ENCODE results near the gene CASKIN1.
A peak's percentile ranks its signal among the peaks of the same experiment; 100 is the strongest.

DNA sequence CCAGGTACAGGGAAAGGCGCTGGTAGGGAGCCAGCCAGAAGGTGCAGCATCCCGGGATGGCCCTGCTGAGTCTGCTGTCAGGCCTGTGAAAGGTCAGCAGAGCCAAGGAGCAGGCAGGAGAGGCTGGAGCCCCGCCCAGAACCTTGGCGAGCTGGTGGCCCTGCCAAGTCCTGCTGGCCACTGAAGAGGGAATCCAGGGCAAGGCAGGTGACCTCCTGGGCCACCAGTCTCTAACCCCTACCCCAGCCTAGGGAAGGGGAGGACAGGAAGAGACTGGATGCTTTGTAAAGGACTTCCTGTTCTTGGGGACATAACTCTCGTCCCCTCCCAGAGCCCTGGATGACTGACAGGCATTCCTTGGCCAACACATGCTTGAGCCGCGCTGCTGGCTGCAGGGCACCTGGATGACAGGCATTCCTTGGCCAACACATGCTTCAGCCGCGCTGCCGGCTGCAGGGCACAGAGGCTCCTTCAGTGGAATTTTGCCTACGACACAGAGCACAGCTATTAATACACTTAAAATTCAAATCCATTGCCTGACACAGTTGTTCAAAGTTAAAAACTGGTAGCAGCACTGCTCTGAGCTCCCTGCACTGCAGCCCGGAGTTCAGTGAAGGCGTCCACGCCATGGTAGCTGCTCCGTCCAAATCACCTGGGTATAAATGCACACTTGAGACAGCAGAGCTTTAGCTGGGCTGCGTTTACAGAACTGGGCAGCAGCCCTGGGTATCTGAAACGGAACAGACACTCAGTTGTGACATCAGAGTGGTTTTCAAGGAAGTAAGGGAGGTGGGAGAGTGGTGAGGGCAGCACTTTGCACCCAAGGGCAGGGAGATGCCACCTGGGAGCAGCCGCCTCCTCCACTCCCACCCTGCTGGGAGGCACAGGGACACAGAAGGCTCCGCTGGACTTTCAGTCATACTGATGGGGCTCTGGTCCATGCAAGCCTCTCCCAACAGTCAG, 16.2 kb upstream of the CASKIN1 start:
- TF ChIP-seq, protein P1, sequence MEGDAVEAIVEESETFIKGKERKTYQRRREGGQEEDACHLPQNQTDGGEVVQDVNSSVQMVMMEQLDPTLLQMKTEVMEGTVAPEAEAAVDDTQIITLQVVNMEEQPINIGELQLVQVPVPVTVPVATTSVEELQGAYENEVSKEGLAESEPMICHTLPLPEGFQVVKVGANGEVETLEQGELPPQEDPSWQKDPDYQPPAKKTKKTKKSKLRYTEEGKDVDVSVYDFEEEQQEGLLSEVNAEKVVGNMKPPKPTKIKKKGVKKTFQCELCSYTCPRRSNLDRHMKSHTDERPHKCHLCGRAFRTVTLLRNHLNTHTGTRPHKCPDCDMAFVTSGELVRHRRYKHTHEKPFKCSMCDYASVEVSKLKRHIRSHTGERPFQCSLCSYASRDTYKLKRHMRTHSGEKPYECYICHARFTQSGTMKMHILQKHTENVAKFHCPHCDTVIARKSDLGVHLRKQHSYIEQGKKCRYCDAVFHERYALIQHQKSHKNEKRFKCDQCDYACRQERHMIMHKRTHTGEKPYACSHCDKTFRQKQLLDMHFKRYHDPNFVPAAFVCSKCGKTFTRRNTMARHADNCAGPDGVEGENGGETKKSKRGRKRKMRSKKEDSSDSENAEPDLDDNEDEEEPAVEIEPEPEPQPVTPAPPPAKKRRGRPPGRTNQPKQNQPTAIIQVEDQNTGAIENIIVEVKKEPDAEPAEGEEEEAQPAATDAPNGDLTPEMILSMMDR (IDR thresholded peaks at IDR 0.05) = no peak
- peak in 1 of 3 donors; percentile 13 for TF ChIP-seq POLR2A (IDR thresholded peaks at IDR 0.05)
